PC-9 (cell line): ENCODE measurements around the gene FBN1. TPM values are rescaled to one million over a fixed set of nuclear protein-coding genes. Genes with fewer than 3 reads are reported as not detected.

Source experiments
- BruUV-seq: library from RNA; stranded (reverse); fragments of 400-500 nt; replicated peaks from 2 replicates; lab custom pipeline; 2021; lab: Mats Ljungman, UMichigan
- CTCF ChIA-PET: fragments of 300-600 bp; sonication (Branson Sonifier 250); formaldehyde crosslinking; loops from one replicate; lab custom pipeline; 2022; ENCODE audit warnings: antibody characterized with exemption; lab: Charles Lee
- POLR2A ChIA-PET: fragments of 300-600 bp; sonication (Branson Sonifier 250); formaldehyde crosslinking; loops from one replicate; lab custom pipeline; 2022; ENCODE audit warnings: antibody characterized with exemption; ENCODE audit not compliant: unreplicated experiment; lab: Charles Lee
- DNase-seq, 2 experiments: peaks; one replicate each; pipeline versions ENCODE4 v3.0.0 to v3.0.0-alpha.2; 2015 to 2022; ENCODE audit warnings: mixed read lengths in 1 of 2
- H2AFZ ChIP-seq: fragments of 200-600 bp; sonication (generic); 2 replicates; pipeline ENCODE4 v1.8.1; 2017; ENCODE audit warnings: antibody characterized with exemption
- H3F3A ChIP-seq: fragments of 200-600 bp; sonication (generic); 2 replicates; pipeline ENCODE4 v1.8.1; 2017; ENCODE audit warnings: antibody characterized with exemption, mild to moderate bottlenecking, low read depth; ENCODE audit not compliant: insufficient read depth
- H3K27ac ChIP-seq: fragments of 200-600 bp; sonication (generic); 2 replicates; pipeline ENCODE4 v1.6.1; 2016; ENCODE audit warnings: mixed run types
- H3K27me3 ChIP-seq: fragments of 200-600 bp; sonication (generic); 2 replicates; pipeline ENCODE4 v1.6.1; 2016; ENCODE audit warnings: low read depth, mixed run types; ENCODE audit not compliant: insufficient read depth
- H3K36me3 ChIP-seq: fragments of 200-600 bp; sonication (generic); 2 replicates; pipeline ENCODE4 v1.6.1; 2016; ENCODE audit warnings: low read depth, mixed run types
- H3K4me1 ChIP-seq: fragments of 200-600 bp; sonication (generic); replicated peaks from 2 replicates; pipeline ENCODE4 v1.6.1; 2016; ENCODE audit warnings: mixed run types; ENCODE audit not compliant: insufficient read depth
- H3K4me2 ChIP-seq: fragments of 200-600 bp; sonication (generic); 2 replicates; pipeline ENCODE4 v1.6.1; 2017; ENCODE audit warnings: mixed run types
- H3K4me3 ChIP-seq: fragments of 200-600 bp; sonication (generic); 2 replicates; pipeline ENCODE4 v1.6.1; 2016; ENCODE audit warnings: mixed run types
- H3K79me2 ChIP-seq: fragments of 200-600 bp; sonication (generic); 2 replicates; pipeline ENCODE4 v1.6.1; 2017; ENCODE audit warnings: low read depth, mixed run types
- H3K9me2 ChIP-seq: fragments of 200-600 bp; sonication (generic); 2 replicates; pipeline ENCODE4 v1.8.1; 2017; ENCODE audit warnings: mild to moderate bottlenecking; ENCODE audit not compliant: insufficient read depth
- H3K9me3 ChIP-seq: fragments of 200-600 bp; sonication (generic); 2 replicates; pipeline ENCODE4 v1.8.1; 2016; ENCODE audit warnings: low read depth; ENCODE audit not compliant: insufficient read depth
- H4K20me1 ChIP-seq: fragments of 200-600 bp; sonication (generic); 2 replicates; pipeline ENCODE4 v1.8.1; 2017; ENCODE audit not compliant: insufficient read depth
- CTCF ChIP-seq: fragments of 200-600 bp; sonication (generic); conservative IDR thresholded peaks from 2 replicates; pipeline ENCODE4 v1.6.1; 2017; ENCODE audit warnings: mixed run types, antibody characterized with exemption, mild to moderate bottlenecking, moderate library complexity
- EZH2 ChIP-seq: fragments of 200-600 bp; sonication (generic); IDR thresholded peaks from 2 replicates; pipeline ENCODE4 v1.8.0; 2017; ENCODE audit warnings: antibody characterized with exemption, low read depth
- intact Hi-C: fragments of 100-400 bp; cut with micrococcal nuclease; formaldehyde crosslinking; loops from one replicate; pipeline ENCODE4 v1.10.0; 2022; ENCODE audit not compliant: unreplicated experiment
- total RNA-seq: library from RNA; stranded (reverse); gene quantifications from 2 replicates; pipeline ENCODE4 v1.2.3, GENCODE V29; 2021

Gene FBN1
- total RNA-seq, 1 experiment from 2014 or later, result 1.3 TPM

- no TSS peak for BruUV-seq
- TF ChIP-seq CTCF, result no peak
- TF ChIP-seq EZH2, result no peak
- CTCF ChIA-PET, result no interaction called here
- Histone ChIP-seq H3K4me3 (no peak overlapping the region), H3K9me3 (no peaks in the 10 kb centered on the region), H2AFZ (no peak overlapping the region), H3K4me1 (no peaks in the 10 kb centered on the region), H3F3A (no peaks in the 10 kb centered on the region), H3K79me2 (no peaks in the 10 kb centered on the region), H4K20me1 (no peaks in the 10 kb centered on the region), H3K9me2 (no peaks in the 10 kb centered on the region), H3K27me3 (no peaks in the 10 kb centered on the region), H3K27ac (no peak overlapping the region), H3K4me2 (no peak overlapping the region), H3K36me3 (no peaks in the 10 kb centered on the region)
- POLR2A ChIA-PET, result no interaction called here
- intact Hi-C loops, result no loop called here
- no peak for DNase-seq
Observed at GRCh38 chr15:48601095-48601494, 44.4 kb downstream of the FBN1 start.

GRCh38 chr15:48596841-48597240 lies 48.7 kb downstream of the FBN1 start:
- no peak overlapping the region for H3K4me3 ChIP-seq
- ChIA-PET CTCF (no interaction called here), POLR2A (no interaction called here)
- intact Hi-C loops, result no loop called here
- no peaks in the 10 kb centered on the region for H3K4me1 ChIP-seq
- no peaks in the 10 kb centered on the region for H3K9me2 ChIP-seq
- H3K27ac ChIP-seq, result no peak overlapping the region
- no peak overlapping the region for H3K4me2 ChIP-seq
- no peak overlapping the region for H2AFZ ChIP-seq
- TF ChIP-seq CTCF (no peak), EZH2 (no peak)
- H3F3A ChIP-seq, result no peaks in the 10 kb centered on the region
- DNase-seq, result no peak
- no peaks in the 10 kb centered on the region for H3K9me3 ChIP-seq
- no peaks in the 10 kb centered on the region for H3K27me3 ChIP-seq
- H4K20me1 ChIP-seq, result no peaks in the 10 kb centered on the region
- no peaks in the 10 kb centered on the region for H3K36me3 ChIP-seq
- no TSS peak for BruUV-seq
- no peaks in the 10 kb centered on the region for H3K79me2 ChIP-seq

GRCh38 chr15:48596415-48596814 lies 49.1 kb downstream of the FBN1 start:
- H3K79me2 ChIP-seq, result no peaks in the 10 kb centered on the region
- H3F3A ChIP-seq, result no peaks in the 10 kb centered on the region
- H2AFZ ChIP-seq, result no peak overlapping the region
- intact Hi-C loops, result no loop called here
- ChIA-PET POLR2A (no interaction called here), CTCF (no interaction called here)
- H3K9me2 ChIP-seq, result no peaks in the 10 kb centered on the region
- TF ChIP-seq EZH2 (no peak), CTCF (no peak)
- H3K4me2 ChIP-seq, result no peak overlapping the region
- no peaks in the 10 kb centered on the region for H4K20me1 ChIP-seq
- H3K9me3 ChIP-seq, result no peaks in the 10 kb centered on the region
- BruUV-seq, result no TSS peak
- no peaks in the 10 kb centered on the region for H3K36me3 ChIP-seq
- H3K27me3 ChIP-seq, result no peaks in the 10 kb centered on the region
- no peak for DNase-seq
- no peaks in the 10 kb centered on the region for H3K4me1 ChIP-seq
- no peak overlapping the region for H3K4me3 ChIP-seq
- H3K27ac ChIP-seq, result no peak overlapping the region
